GM12873 (cell line): Measurements from ENCODE around the gene AIP.

Experiments
- CTCF ChIP-seq: IDR thresholded peaks from 2 replicates; pipeline ENCODE4 v1.5.1; 2012; ENCODE audit warnings: low read depth, mild to moderate bottlenecking, moderate library complexity, low read length, control low read depth; ENCODE audit not compliant: insufficient read depth; ENCODE audit errors: missing control alignments

Gene AIP

DNA sequence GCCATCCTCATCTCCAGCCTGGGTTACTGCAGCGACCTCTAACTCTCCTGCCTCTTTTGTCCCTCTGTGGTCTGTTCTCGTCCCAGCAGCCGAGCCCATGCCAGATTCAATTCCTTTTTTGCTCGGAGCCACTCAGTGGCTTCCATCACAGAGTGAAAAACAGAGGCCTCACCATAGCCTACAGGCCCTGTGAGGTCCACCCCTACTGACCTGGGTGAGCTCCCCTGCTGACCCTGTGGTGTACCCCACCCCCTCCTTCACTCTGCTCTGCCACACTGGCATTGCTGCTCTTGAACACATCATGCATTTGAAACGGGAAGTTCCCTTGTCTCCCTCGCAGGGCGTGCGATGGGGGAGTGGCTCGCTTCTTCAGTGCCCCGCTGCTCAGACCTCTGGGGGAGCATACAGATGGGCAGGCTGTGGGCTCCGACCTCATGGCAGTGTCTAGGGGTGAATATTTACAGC lies 2.1 kb downstream of the AIP start:
- no peak for TF ChIP-seq CTCF

GRCh38 chr11:67486481-67487195 lies 3.8 kb downstream of the AIP start:
- no peak for TF ChIP-seq CTCF

DNA sequence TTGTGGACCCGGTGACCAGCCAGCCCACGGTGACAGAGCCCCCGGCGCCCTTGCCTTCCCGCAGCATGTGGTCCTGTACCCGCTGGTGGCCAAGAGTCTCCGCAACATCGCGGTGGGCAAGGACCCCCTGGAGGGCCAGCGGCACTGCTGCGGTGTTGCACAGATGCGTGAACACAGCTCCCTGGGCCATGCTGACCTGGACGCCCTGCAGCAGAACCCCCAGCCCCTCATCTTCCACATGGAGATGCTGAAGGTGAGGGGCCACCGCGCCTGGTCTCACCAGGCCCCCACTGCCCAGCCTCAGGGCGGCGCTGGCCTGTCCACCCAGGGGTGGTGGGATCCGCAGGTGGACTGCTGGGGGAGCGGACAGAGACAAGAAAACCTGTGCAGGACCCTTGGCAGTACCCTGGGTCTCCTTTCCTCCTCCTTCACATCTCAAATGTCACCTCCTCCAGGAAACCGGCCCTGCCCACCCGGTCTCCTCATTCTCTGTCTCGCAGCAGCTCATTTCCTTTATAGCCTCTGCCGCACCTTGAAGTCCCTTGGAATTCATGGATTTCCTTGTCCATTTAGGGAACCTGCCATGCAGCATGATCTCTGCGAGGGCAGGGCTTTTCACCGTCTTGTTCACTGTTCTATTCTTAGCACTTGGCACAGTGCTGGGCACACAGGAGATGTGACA lies 6.5 kb downstream of the AIP start:
- TF ChIP-seq CTCF: no peak

DNA sequence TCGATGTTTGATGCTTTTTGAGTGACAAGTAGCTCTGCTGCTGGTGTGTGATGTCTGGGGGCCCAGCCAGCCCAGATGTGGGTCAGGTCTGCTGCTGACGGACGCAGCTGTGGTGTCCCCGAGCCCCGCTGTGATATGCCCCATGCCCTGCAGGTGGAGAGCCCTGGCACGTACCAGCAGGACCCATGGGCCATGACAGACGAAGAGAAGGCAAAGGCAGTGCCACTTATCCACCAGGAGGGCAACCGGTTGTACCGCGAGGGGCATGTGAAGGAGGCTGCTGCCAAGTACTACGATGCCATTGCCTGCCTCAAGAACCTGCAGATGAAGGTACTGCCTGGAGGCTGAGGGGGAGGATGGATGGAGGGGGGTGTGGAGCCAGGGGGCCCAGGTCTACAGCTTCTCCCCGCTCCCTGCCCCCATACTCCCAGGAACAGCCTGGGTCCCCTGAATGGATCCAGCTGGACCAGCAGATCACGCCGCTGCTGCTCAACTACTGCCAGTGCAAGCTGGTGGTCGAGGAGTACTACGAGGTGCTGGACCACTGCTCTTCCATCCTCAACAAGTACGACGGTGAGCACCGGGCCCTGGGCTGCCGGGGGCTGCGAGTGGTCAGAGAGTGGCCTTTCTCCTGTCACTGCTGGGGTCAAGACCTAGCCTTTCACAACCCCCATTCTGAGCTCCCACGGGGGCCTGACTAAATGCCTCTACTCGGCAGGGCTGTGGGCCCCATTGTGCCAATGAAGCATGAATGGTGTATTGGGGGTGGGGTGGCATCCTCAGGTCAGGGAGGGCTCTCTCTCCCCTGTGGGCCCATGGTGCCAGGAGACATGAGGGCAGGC lies 7.3 kb downstream of the AIP start:
- TF ChIP-seq CTCF: no peak

DNA sequence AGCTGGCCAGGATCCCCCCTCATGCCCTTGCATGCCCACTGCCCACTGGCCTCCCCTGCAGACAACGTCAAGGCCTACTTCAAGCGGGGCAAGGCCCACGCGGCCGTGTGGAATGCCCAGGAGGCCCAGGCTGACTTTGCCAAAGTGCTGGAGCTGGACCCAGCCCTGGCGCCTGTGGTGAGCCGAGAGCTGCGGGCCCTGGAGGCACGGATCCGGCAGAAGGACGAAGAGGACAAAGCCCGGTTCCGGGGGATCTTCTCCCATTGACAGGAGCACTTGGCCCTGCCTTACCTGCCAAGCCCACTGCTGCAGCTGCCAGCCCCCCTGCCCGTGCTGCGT lies 7.9 kb downstream of the AIP start:
- TF ChIP-seq CTCF: no peak

- TF ChIP-seq CTCF: no peak
These were observed 8.6 kb downstream of the AIP start for GRCh38 chr11:67491276-67492068.
